GM18909 (cell line): Measurements from ENCODE around the gene BBLN.

ENCODE experiments used
- ATAC-seq: cut with Tn5 transposase; IDR thresholded peaks from one replicate; pipeline ENCODE4 v1.9.1; 2021; ENCODE audit warnings: mild to moderate bottlenecking; ENCODE audit not compliant: unreplicated experiment, poor library complexity

BBLN gene

GRCh38 chr9:128143525-128144238 is 16.4 kb upstream of the BBLN start:
- no peak for ATAC-seq

DNA sequence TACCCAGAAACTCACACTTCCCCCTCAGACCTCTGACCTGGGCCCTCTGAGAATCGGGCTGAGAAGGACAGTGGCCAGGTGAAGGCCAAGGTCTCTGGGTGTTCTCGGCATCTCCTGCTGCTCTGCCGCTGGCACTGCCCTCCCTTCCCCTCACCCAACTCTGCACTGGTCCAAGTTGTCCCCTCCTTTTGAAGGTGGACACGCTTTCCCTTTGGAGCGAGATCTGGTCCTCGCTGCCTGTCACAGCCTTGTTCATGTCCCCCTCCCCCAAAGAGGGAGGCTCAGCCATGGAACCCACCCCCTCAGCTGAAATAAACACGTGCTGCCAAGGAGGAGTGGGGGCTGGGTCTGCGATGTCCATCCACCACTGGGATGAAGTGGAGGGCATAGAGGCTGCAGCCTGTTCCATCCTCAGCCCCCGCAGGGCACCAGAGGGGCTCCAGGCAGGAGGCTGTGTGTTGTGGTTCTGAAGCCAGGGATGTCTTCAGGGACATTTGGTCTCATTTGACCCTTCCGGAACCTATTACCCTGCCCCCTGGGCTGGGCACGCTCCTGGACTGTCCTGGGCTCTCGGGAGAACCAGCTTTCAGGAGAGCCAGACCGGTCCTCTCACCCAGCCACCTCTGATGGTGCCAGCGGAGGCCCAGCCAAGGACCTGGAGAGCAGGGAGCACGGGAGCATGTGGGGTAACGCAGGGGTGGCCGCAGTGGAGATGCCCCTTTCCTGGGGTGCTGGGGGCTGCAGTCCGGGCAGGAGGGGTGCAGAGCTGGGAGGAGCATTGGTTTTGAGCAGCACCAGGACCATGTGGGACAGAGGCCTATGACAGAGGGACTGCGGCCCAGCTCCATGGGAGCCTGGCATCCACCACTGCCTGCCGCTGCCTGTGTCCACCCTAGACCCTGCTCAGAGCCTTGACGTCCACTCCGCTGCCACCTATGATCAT is 15.6 kb upstream of the BBLN start:
- ATAC-seq = no peak

GRCh38 chr9:128145536-128145935 is 14.5 kb upstream of the BBLN start:
- no peak for ATAC-seq

DNA sequence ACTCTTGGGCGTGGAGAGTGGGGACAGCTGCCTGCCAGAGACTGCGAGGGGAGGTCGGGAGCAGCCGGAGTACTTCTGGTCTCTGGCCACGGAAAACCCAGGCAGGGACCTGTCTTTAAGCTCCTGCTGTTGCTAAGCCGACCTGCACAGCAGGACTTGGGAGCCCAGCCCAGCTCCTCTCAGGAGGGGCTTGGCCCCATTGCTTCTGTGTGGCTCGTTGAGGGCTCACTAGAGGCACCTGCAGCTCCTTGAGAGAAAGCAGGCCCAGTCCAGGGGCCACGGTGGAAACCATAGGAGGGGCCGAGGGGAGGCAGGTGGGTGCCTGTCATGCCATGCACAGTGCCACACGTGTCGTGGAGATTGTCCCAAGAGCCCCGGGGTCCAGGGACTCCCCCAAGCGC is 14.1 kb upstream of the BBLN start:
- ATAC-seq = no peak

- ATAC-seq = no peak
Measured at GRCh38 chr9:128146591-128147120, 13.4 kb upstream of the BBLN start.

DNA sequence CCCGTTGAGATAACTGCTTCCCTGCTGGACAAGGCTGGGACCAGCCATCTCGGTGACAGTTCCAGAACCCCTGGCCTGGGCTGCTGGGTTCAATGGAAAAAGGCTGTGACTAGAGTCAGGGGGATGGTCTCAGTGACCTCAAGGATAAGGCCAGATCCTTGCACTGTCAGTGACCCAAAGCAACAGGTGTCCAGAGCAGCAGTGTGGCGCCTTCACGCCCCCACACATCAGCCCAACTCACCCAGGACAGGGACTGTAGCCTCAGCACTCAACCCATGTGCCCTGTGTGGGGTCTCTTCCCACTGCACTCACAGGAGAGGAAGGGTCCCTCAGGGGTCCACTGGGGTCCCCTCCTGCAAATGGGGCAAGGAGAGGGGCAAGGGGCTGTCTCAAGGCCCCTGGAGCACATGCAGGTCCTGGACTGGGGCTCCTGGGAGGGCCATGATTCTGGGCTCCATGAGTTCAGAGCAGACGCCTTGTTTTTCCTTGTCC is 11.5 kb upstream of the BBLN start:
- no peak for ATAC-seq

- no peak for ATAC-seq
Measured at GRCh38 chr9:128149001-128149701, 10.9 kb upstream of the BBLN start, which contains the start of gene LCN2. TSS of gene LCN2 (plus strand) at chr9:128149453. CDS start at chr9:128149526, 73 bp downstream.

- no peak for ATAC-seq
Measured at GRCh38 chr9:128149951-128150593, 10.0 kb upstream of the BBLN start.

- no peak for ATAC-seq
Measured at GRCh38 chr9:128150594-128151308, 9.3 kb upstream of the BBLN start.

DNA sequence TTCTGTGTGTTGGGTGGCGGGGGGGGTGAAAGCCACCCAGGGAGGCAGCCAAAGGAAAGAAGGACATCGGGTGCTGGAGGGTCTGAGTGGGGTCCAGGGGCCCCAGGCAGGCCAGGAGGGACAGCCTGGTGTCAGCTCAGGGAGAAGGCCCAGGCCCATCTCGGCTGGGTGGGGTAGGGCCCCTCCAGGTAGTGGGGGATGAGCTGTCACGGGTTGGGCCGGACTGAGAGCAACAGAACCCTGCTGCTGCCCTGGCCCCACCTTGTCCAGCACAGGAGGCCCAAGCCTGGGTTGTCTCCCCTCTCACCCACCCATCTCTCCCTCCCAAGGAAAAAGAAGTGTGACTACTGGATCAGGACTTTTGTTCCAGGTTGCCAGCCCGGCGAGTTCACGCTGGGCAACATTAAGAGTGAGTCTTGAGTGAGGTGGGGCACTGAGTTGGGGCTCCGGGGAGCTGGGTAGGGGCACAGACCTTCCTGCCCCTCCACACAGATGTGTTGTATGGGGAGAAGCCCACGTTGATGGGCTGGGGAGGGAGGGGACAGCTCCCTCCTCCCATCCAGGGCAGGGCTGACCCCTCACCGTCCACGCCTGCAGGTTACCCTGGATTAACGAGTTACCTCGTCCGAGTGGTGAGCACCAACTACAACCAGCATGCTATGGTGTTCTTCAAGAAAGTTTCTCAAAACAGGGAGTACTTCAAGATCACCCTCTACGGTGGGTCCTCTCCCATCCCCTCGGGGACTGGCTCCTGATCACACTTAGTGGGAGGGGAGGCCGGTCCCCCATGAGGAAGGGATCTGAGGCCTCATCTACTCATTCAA is 8.5 kb upstream of the BBLN start:
- no peak for ATAC-seq

GRCh38 chr9:128152133-128153059 is 7.7 kb upstream of the BBLN start:
- no peak for ATAC-seq

- no peak for ATAC-seq
Measured at GRCh38 chr9:128153060-128153946, 6.8 kb upstream of the BBLN start.

DNA sequence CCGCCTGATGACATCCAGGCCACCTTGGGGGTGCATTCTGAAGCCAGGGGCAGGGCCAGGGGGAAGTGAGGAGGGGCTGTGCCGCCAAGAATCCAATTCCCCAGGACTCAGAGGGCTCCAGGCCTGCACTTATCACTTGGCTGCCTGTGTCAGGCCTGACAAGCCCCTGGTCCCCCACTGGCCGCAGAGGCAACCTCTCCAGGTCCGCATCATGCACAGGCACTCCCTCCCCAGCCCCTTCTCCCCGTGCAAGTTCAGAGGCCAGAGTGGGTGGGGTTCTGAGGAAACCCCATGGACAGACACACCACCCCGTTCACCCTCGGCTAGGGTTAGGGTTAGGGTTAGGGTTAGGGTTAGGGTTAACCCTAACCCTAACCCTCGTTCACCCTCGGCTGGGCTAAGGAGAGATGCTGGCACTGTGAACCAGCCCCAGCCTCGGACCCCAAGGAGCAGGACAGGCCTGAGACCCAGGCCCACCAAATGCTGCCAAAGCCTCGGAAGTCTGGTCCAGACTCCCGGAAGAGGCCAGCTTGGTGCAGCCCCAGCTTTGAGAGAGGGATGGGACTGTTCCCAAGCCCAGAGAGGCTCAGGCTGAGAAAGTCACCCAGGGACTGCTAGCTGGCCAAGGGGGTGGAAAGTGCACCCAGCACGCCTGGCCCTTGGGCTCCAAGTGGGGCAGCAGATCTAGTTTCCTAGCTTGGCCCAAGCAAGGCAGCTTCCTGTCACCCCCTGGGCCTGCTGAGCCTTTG is 5.9 kb upstream of the BBLN start:
- no peak for ATAC-seq

DNA sequence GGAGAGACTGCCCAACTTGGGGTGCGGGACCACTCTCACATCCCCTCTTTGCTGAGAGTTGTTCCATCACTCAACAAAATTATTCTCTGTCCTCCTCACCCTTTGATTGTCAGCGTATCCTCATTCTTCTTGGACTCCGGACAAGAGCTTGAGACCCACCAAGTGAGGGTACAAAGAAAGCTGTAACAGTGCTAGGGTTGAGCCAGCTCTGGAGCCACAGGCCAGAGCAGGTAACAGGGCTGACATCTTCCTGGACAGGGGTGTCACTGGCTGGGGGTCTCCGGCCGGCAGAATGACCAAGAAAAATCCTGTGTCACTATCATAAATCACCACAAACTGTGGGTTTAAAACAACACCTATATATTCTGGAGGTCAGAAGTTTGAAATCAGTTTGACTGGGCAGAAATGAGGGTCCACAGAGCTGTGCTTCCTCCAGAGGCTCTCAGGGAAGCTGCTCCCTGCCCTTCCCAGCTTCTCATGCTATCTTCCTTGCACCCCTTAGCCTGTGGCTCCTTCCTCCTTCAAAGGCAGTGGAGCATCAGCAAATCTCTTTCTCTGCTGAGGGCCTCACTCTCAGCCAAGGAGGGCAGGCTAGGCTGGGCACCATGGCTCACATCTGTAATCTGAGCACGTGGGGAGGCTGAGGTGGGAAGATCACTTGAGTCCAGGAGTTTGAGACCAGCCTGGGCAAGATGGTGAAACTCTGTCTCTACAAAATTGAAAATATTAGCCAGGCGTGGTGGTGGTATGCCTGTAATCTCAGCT is 4.1 kb upstream of the BBLN start:
- no peak for ATAC-seq

- ATAC-seq = no peak
Measured at GRCh38 chr9:128159522-128159783, 612 bp upstream of the BBLN start.
